Left lobe of liver (tissue), 2 donors: Measurements from ENCODE around the gene ADAM15. TPM values are rescaled to one million over a fixed set of nuclear protein-coding genes. Genes with fewer than 3 reads are reported as not detected.

Experiments
- ATAC-seq: fragments of 200-7000 bp; cut with Tn5 transposase; one replicate; pipeline ENCODE4 v1.9.1; 2020; ENCODE audit warnings: mild to moderate bottlenecking, moderate library complexity
- DNase-seq: peaks from one replicate; pipeline ENCODE4 v3.0.0-alpha.2; 2020; ENCODE audit warnings: low spot score
- total RNA-seq: library from RNA; stranded (reverse); gene quantifications from one replicate; pipeline ENCODE4 v1.2.1, GENCODE V29; 2021
- donor health status: DM: no; HTN: no; CAD: no; lungs with moderate emphysema.
- donor health status: DM: no; HTN: yes; CAD: no.

The ADAM15 gene
- total RNA-seq, 1 donor from 2014 or later: 21.4 TPM

DNA sequence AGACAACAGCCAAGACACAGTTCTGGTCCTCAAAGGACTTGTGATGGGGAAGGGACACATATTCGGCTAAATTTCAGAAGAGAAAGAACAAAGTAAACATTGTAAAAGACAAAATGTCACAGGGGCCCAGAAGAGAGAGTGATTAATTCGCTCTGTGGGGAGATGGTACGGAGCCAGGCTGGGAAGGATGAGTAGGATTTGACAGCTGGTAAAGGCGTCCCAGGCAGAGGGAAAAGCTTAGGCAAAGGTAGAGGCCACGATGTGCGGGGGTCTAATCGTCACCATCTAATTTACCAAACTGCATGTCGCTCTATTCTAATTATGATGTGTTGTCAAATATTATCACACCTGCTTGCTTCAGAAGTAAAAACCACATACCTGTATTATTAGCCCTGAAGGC is 59.3 kb downstream of the ADAM15 start:
- DNase-seq (no peak), ATAC-seq (no peak)

DNA sequence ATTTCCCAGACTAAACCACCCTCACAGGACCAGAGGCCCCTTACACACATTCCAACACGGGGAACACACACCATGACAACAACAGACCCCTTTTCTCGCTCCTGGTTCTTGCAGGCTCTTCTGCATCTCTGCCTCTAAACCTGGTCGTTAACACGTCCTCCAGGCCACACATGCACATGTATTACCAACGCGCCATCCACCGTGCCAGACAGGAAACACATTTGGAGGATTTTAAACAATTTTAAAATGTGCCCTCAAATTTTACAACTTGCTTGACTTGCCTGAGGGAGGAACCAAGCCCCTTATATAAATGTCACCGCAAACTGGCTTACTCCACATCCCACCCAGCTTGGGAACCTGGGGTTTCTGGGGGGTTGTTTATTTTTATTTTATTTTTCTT is 59.7 kb downstream of the ADAM15 start:
- ATAC-seq (no peak), DNase-seq (no peak)

Other genes starting within 250 kb of the ADAM15 start
- gene KCNN3, start 181.0 kb upstream of the ADAM15 start, total RNA-seq: 0.23 TPM
- gene PMVK, start 114.6 kb upstream of the ADAM15 start, total RNA-seq: 40.2 TPM
- 21.3 TPM for gene PBXIP1, start 95.2 kb upstream of the ADAM15 start, total RNA-seq
- 10.5 TPM for gene PYGO2, start 89.5 kb upstream of the ADAM15 start, total RNA-seq
- gene SHC1, start 80.6 kb upstream of the ADAM15 start, total RNA-seq: 43.0 TPM
- 14.2 TPM for gene CKS1B, start 76.6 kb upstream of the ADAM15 start, total RNA-seq
- gene FLAD1, start 68.0 kb upstream of the ADAM15 start, total RNA-seq: 21.9 TPM
- gene LENEP, start 57.7 kb upstream of the ADAM15 start, total RNA-seq: not detected
- gene ZBTB7B, start 48.5 kb upstream of the ADAM15 start, total RNA-seq: 89.5 TPM
- 1.4 TPM for gene DCST2, start 17.5 kb upstream of the ADAM15 start, total RNA-seq
- gene DCST1, start 17.5 kb upstream of the ADAM15 start, total RNA-seq: 0.13 TPM
- 3.3 TPM for gene EFNA4, start 12.4 kb downstream of the ADAM15 start, total RNA-seq
- 0.43 TPM for gene EFNA3, start 27.5 kb downstream of the ADAM15 start, total RNA-seq
- 85.1 TPM for gene EFNA1, start 76.6 kb downstream of the ADAM15 start, total RNA-seq
- gene SLC50A1, start 84.5 kb downstream of the ADAM15 start, total RNA-seq: 22.4 TPM
- 76.8 TPM for gene DPM3, start 89.2 kb downstream of the ADAM15 start, total RNA-seq
- gene KRTCAP2, start 122.0 kb downstream of the ADAM15 start, total RNA-seq: 75.6 TPM
- 0.23 TPM for gene TRIM46, start 122.5 kb downstream of the ADAM15 start, total RNA-seq
- gene THBS3, start 156.6 kb downstream of the ADAM15 start, total RNA-seq: 16.8 TPM
- 22.6 TPM for gene MTX1, start 157.4 kb downstream of the ADAM15 start, total RNA-seq
- 9.6 TPM for gene ENTREP3, start 204.2 kb downstream of the ADAM15 start, total RNA-seq
- gene SCAMP3, start 211.0 kb downstream of the ADAM15 start, total RNA-seq: 24.9 TPM
- gene CLK2, start 222.2 kb downstream of the ADAM15 start, total RNA-seq: 22.6 TPM
- 2.5 TPM for gene HCN3, start 226.1 kb downstream of the ADAM15 start, total RNA-seq